HG02610 (cell line): ENCODE results near the gene LTBP1.
"Not testable (repeated sequence)": the region's sequence is repeated elsewhere in the genome, so short reads cannot be mapped to it uniquely, and the experiment has no call there.

Experiments
- ATAC-seq: cut with Tn5 transposase; IDR thresholded peaks from one replicate; pipeline ENCODE4 v1.9.1; 2021; ENCODE audit warnings: mild to moderate bottlenecking, moderate library complexity; ENCODE audit not compliant: unreplicated experiment

Gene LTBP1

DNA sequence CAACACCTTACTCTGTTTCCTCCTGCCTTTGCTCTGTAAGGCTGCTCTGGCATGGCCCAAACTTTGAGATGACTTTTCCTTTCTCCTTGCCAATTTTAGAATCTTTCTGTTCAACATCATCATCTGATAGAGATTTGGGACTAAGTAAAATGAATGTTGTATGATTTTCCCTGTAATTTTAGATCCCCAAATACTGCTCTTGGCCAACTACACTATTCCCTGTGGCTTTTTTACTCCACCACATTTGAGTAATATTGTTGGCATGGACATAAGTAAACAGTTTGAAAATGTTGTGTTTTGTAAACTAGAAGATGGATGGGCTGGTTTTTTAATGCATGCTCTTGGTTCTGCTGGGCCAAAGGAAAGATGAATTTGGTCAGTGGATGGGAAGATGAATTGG, 12.1 kb downstream of the LTBP1 start:
- ATAC-seq = no peak

DNA sequence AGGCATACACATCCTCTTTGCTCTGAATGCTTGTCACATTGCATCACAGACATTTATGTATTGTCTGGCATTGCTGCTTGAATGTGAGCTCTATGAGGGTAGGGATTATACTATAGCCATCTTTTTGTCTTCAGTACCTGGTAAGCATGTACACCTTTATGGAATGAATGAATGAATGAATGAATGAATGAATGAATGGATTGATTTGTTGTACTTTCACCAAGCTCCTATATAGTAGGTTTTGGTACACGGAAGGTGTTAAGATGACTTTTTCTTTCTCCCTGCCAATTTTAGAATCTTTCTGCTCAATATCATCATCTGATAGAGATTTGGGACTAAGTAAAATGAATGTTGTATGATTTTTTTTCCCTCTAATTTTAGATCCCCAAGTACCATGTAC, 13.5 kb downstream of the LTBP1 start:
- no peak for ATAC-seq

DNA sequence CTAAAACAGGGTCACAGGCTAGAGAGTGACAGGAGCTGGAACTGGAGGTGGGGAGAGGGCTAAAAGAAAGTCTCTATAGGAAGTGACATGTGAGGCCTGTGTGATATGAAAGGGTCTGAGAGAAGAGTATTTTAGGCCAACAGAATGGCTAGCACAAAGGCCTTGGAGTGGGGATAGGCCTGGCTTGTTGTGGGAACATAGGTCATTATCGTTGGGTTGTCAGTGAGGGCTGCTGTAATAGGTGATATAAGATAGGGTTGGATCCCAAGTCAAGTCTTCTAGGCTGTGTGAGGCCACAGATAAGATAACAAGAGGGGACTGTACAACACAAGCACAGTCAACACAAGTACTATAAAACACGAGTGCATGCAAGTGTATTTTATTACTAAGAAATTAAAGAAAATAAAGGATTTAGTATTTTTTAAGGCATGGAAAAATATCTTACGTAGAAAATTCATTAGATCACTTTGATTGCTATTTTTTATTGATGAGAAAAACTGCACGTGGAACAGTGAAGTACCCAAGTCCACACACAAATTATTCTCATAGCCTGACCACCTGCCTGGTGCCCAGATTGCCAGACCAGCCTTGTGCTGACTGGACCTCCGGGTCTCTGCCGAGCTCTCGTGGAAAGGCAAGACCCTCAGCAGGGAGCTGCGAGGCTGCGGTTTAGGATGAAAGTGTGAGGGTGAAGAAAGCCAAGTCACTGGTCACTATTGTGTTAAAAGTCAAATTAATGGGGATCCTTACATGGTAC, 14.1 kb downstream of the LTBP1 start:
- no peak for ATAC-seq

DNA sequence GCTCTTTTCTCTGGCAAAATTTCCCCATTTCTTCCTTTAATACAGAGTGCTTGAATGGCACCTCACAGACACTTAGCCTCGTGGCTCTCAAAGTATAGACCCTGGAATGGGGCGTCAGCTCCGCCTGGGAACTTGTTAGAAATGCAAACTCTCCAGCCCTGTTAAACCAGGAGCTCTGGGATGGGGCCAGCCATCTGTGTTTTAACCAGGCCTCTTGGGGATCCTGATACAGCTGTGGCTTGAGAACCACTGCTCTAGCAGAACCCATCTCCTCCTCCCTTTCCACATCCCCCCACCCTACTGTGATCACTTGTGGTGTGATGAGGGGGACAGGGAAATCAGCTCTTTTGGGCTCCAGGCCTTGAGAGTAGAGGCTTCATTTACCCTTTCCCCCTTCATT, 15.9 kb downstream of the LTBP1 start:
- ATAC-seq = no peak

DNA sequence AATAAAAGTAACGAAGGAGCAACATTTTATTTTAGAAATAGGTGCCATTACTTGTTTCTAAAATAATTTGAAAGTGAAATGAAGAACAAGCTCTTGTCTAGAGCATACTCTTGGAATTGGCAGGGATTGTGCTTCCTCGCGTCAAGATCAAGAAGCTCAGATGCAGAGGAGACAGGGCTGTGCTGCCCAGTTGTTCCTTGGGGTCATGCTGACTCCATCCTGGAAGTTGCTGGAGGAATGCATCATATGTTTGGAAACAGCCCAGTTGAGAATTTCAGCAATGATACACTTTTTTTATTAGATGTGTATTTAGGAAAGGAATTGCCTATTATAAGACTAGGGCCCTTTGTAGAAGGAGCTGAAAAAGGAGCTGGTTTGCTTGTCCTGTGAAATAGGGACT, 17.2 kb downstream of the LTBP1 start:
- ATAC-seq = no peak

DNA sequence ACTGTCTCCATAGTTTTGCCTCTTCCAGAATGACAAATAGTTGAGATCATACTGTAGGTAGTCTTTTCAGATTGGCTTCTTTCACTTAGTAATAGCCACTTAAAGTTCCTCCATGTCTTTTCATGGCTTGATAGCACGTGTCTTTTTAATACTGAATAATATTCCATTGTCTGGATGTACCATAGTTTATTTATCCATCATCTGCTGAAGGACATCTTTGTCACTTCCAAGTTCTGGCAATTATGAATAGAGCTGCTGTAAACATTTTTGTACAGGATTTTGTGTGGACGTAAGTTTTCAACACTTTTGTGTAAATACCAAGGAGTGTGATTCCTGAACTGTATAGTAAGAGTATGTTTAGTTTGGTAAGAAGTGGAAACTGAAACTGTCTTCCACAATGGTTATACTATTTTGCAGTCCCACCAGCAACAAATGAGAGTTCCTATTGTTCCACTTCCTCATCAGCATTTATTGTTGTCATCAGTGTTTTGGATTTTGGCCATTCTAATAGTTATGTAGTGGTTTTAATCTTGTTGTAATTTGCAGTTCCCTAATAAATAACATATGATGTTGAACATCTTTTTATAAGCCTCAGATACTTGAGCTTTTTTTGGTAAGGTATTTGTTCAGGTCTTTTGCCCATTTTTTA, 18.9 kb downstream of the LTBP1 start:
- no peak for ATAC-seq

DNA sequence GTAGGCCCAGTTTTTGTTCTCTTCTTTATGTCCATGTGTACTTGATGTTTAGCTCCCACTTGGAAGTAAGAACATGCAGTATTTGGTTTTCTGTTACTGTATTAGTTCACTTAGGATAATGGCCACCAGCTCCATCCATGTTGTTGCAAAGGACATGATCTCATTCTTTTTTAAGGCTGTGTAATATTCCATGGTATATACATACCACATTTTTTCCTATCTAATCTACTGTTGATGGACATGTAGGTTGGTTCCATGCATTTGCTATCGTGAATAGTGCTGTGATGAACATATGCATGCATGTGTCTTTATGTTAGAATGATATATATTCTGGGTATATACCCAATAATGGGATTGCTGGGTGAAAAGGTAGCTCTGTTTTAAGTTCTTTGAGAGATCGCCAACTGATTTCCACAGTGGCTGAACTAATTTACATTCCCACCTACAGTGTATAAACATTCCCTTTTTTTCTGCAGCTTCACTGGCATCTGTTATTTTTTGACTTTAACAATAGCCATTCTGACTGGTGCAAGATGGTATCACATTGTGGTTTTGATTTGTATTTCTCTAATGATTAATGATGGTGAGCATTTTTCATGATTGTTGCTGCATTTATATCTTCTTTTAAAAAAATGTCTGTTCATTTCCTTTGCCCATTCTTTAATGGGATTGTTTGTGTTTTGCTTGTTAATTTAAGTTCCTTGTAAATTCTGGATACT, 22.9 kb downstream of the LTBP1 start:
- no peak for ATAC-seq

DNA sequence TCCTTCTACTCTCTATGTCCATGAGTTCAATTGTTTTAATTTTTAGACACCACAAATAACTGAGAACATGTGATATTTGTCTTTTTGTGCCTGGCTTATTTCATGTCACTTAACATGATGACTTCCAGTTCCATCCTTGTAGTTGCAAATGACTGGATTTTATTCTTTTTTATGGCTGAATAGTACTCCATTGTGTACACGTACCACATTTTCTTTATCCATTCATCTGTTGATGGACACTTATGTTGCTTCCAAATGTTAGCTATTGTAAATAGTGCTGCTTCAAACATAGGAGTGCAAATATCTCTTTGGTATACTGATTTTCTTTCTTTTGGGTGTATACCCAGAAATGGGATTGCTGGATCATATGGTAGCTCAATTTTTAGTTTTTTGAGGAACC, 27.0 kb downstream of the LTBP1 start:
- ATAC-seq = not testable (repeated sequence)

DNA sequence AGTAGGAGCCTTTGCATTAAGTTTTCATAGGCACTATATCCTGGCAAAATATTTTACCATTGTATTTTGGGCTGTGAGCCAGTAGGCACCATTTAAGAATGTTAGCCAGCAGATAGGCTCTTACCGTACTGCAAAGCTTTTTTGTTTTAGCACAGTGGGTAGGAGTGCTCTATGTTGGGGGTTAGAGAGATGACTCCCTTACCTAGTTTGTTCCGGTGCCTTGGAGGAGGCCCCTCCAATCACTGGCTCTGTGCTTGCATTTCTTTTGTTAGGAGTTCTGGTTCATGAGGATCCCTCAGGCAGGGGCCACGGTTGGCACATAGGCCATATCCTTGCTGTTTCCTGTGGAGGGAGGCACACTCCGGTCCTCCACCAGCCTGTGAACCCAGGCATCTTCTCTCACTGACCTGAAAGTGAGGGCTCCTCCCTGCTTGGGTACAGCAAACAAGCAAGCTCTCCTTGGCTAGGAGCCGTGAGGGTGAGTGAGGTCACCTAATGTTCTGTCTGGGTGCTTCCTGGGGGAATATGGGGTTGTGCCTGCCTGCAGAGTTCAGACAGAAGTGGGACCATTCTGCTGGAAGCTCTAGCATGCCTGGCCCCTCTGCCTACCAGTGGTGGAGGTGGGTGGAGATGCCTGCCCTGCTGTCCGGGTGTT, 29.8 kb downstream of the LTBP1 start:
- ATAC-seq = no peak

DNA sequence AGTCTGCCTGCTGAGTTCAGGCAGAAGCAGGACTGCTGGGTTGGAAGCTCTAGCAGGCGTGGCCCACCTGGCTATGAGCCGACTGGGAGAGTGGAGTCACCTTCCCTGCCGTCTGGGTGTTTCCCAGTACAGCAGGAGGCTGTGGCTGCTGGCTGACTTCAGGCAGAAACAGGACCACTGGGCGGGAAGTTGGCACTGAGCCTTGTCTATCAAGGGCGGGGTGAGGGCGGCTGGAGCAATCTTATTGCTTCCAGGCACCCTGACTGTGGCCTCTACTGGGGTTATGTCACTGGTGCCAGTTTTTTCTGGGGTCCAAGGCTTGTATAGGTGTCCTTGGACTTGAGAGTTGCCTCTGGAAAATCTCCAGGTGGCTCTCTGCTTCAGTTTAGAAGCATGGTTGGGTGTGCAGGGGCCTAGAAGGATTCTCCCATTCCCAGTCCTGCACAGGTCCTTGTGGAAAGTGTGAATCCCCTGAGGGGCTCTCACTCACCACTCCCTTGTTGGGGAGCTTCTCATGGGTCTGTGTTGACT, 30.5 kb downstream of the LTBP1 start:
- ATAC-seq = no peak

DNA sequence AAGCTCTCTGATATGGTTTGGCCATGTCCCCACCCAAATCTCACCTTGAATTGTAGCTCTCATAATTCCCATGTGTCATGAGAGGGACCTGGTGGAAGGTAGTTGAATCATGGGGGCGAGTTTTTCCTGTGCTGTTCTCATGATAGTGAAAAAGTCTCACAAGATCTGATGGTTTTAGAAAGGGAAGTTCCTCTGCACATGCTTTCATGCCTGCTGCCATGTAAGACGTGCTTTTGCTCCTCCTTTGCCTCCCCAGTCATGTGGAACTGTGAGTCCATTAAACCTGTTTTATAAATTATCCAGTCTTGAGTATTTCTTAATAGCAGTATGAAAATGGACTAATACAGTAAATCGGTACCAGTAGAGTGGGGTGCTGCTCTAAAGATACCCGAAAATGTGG, 34.9 kb downstream of the LTBP1 start:
- no peak for ATAC-seq

DNA sequence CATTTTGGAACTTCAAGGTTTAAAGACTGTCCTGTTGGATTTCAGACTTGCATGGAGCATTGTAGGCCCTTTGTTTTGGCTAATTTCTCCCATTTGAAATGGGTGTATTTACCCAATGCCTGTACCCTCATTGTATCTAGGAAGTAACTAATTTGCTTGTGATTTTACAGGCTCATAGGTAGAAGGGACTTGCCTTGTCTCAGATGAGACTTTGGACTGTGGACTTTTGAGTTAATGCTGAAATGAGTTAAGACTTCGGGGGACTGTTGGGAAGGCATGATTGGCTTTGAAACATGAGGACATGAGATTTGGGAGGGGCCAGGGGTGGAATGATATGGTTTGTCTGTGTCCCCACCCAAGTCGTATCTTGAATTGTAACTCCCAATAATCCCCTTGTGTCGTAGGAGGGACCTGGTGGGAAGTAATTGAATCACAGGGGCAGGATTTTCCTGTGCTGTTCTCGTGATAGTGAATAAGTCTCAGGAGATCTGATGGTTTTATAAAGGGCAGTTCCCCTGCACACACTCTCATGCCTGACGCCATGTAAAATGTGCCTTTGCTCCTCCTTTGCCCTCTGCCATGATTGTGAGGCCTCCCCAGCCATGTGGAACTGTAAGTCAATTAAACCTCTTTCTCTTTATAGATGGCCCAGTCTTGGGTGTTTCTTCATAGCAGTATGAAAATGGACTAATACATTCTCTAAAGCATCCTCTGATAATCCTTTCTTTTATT, 36.6 kb downstream of the LTBP1 start:
- ATAC-seq = not testable (repeated sequence)

DNA sequence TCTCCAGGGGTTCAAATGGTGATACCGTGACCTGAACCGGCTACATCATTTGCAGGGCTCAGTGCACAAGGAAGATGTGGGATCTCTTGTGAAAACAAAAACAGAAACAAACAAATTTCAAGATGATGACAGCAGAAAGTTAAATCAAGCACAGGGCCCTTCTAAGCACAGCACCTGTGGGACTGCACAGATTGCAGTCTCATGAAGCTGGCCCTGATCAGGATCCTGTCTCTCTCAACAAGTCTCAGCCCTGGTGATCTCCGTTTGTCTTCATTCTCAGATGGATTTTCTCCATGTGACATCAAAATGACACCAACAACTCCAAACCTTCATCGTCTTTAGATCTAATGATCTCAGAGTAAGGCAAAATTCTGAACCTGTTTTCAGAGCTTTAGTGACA, 39.7 kb downstream of the LTBP1 start:
- no peak for ATAC-seq

DNA sequence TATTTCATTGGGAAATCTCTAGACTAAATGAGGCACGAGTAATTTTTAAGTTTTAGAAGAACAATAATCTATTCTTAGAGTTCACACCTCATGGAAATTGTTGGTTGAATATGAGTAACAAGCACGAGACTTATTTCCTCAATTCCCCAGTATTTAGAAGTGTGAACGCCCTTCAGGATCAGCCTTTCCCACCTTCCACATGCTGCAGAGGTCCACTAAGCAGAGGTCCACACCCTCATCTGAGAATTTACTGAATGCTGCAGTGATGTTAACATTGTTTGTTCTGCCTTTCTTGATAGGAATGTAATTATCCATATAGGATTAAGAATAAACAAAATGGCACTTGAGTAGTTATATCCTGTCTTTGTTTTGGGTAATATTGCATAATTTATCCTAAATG, 41.8 kb downstream of the LTBP1 start:
- ATAC-seq = no peak

DNA sequence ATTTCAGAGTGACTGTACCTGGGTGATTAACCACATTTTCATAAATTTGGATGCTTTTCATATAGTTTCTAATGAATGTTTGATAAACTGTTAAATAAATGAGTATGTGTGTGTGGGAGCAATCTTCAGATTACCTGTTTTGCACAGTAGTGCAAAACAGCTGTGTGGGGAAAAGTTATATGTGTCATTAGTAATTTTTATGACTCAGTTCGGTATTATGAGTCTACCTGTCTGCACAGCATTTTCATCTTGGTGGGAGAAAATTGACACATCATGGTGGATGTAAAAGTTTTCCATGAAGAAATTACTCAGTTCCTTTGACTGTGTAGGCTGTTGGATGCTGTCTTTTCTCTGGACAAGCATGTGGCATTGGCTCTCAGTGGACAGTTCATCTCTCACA, 43.8 kb downstream of the LTBP1 start:
- ATAC-seq = no peak

DNA sequence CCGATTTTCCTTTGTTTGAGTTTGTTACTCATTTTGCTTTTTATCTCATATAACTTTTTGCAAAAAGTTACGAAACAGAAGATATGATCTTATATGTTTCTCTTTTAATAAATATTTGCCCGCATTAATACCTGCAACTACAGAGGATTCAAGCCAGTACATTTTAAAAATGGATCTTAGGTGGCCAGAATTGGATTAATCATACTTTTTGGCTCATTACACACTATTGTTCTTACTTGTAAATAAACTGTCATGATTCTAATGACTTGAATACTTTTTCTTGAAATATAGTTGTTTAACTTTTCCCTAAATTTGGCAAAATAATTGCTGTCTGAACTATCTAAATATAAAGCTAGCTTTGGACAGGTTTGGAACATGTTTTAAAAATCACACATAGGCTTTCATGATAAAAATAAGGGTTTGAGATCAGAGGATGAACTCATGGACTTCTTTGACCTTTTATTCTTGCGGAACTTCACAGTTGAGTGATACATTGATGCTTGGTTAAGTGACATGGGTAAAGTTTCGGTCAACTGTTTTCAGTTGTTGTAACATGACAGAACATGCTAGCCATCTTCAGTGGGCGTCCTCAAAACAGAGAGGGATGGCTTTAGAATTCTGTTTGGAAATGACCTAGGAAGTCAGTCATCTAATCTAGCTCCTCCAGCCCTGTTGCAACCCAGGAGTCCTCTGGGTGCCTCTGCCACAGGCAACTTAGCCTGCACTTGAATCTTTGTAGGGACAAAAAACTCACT, 44.5 kb downstream of the LTBP1 start:
- no peak for ATAC-seq

DNA sequence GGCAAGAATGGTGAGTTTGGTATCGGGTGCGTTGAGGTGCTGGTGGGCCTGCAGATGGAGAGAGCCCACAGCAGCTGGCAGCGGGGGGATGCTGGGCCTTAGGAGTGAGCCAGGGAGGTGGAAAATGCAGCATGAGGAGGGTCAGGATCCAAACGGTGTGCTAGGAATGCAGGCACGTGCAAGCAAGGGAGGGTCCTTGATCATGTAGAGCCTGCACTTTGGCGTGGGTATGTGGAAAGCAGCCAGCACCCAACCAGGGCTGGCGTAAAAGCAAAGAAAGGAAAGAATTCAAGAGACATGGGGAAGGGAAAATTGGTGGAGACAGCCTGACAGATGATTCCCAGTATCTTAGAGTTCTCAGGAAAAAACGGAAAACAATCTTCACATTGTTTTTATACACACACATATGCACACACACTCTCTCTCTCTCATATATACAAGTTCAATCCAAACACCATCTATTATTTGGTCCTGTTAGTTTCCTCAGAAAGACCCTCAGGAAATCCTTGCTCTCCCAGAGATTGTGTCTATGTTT, 46.3 kb downstream of the LTBP1 start:
- ATAC-seq = no peak

DNA sequence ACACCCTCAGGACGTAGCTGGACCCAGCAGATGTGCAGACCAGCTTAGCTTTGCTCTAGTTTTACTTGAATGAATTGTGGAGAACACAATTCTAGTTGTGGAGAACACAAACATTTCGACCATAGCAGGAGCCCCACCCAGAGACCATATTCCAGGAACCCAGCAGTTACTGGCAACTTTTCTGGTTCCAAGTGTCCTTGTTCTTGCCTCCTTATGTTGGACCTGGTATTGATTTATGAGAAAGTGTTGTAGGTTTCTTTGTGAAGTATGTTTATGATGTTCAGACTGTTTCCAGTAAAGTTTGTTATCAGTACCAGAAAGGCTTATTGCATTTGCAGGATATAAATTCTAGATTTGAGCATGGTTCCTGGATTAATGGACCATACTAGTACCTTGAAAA, 51.0 kb downstream of the LTBP1 start:
- no peak for ATAC-seq

DNA sequence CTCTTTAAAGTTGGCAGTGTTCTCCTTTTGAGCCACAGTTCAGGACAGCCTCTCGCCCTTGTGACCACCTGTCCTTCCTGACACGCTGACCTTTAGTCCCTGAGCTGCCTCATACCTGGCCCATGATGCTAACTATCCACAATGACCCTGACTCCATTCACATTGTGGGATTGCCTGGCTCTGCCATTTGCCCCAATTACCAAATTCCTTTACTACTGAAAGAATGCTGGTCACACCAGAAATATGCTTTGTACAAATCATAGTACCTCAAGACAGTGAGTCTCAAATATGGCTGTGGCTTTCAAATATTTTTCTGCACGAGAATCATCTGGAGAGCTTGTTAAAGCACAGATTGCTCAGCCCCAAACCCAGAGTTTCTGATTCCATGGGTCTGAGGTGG, 54.2 kb downstream of the LTBP1 start:
- no peak for ATAC-seq

DNA sequence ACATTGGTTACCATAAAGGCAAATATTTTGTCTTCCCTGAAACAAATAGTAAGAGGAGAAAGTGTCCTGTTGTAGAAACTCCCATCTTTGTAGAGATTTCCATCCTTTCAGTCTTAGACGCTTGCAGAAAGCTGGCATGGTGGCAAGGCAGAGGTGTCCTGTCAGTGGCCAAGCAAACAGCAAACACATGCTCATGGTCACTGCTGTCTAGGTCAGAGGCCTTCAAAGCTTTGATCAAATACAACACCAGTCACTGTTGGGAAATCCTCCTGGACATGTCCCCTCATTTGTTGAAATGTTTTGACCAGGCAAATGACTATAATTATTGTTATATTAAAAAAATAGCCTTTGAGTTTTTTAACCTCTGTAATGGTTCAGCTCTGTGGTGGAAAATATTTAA, 55.1 kb downstream of the LTBP1 start:
- ATAC-seq = no peak
